H1 (cell line): ENCODE data around the gene ENOSF1. TPM values are rescaled to one million over a fixed set of nuclear protein-coding genes. Genes with fewer than 3 reads are reported as not detected.

Source experiments
- CTCF ChIA-PET: fragments of 300-600 bp; sonication (Branson Sonifier 250); formaldehyde crosslinking; loops from one replicate; lab custom pipeline; 2021; ENCODE audit not compliant: partially characterized antibody; lab: Charles Lee
- POLR2A ChIA-PET: fragments of 300-600 bp; sonication (Branson Sonifier 250); formaldehyde crosslinking; loops from one replicate; lab custom pipeline; 2021; ENCODE audit warnings: inconsistent platforms; ENCODE audit not compliant: partially characterized antibody; lab: Charles Lee
- DNase-seq, 2 experiments: peaks; one replicate each; pipeline versions ENCODE4 v3.0.0 to v3.0.0-alpha.2; 2010 to 2022; ENCODE audit warnings: low spot score in 2 of 2, low read depth in 1 of 2, mixed read lengths in 1 of 2
- FAIRE-seq: peaks from 2 replicates; lab custom pipeline; 2011; peaks lifted over from hg19 to GRCh38; lab: Jason Lieb, UNC
- H2AFZ ChIP-seq: 2 replicates; pipeline ENCODE4 v1.8.1; 2012; ENCODE audit warnings: low read length, inconsistent platforms
- H2AK5ac ChIP-seq: 2 replicates; pipeline ENCODE4 v1.6.1; 2013; ENCODE audit warnings: low read depth, low read length
- H2BK120ac ChIP-seq: replicated peaks from 2 replicates; pipeline ENCODE3; 2013; ENCODE audit warnings: low read depth, low read length, inconsistent platforms
- H2BK12ac ChIP-seq: 2 replicates; pipeline ENCODE4 v1.6.1; 2013; ENCODE audit warnings: low read depth, low read length
- H2BK15ac ChIP-seq: 2 replicates; pipeline ENCODE4 v1.6.1; 2013; ENCODE audit warnings: low read length
- H2BK20ac ChIP-seq: 2 replicates; pipeline ENCODE4 v1.6.1; 2013; ENCODE audit warnings: low read length
- H2BK5ac ChIP-seq: 2 replicates; pipeline ENCODE4 v1.6.1; 2013; ENCODE audit warnings: low read depth, low read length
- H3K14ac ChIP-seq: 2 replicates; pipeline ENCODE4 v1.6.1; 2013; ENCODE audit warnings: inconsistent platforms; ENCODE audit not compliant: insufficient read length
- H3K18ac ChIP-seq: 2 replicates; pipeline ENCODE4 v1.6.1; 2013; ENCODE audit warnings: low read length; ENCODE audit errors: extremely low read depth
- H3K23ac ChIP-seq: 2 replicates; pipeline ENCODE4 v1.6.1; 2013; ENCODE audit warnings: inconsistent platforms; ENCODE audit not compliant: insufficient read length
- H3K23me2 ChIP-seq: 2 replicates; pipeline ENCODE4 v1.6.1; 2013; ENCODE audit warnings: low read depth, low read length
- H3K27ac ChIP-seq: 2 replicates; pipeline ENCODE4 v1.6.1; 2011; ENCODE audit warnings: low read depth, low read length, inconsistent platforms
- H3K27me3 ChIP-seq, 4 experiments: replicated peaks in 1 of 4; 1 replicate in 1 of 4; 2 replicates in 3 of 4; pipeline versions ENCODE4 v1.6.1 to v1.8.1; 2011 to 2013; ENCODE audit warnings: low read length in 3 of 4, mild to moderate bottlenecking in 3 of 4, inconsistent platforms in 2 of 4, mixed read lengths in 2 of 4, moderate library complexity in 1 of 4; ENCODE audit not compliant: control insufficient read depth in 3 of 4, insufficient read depth in 3 of 4; ENCODE audit errors: extremely low read depth in 1 of 4
- H3K36me3 ChIP-seq, 4 experiments: 2 replicates each; pipeline versions ENCODE4 v1.6.1 to v1.8.1; 2011 to 2013; ENCODE audit warnings: mild to moderate bottlenecking in 4 of 4, low read length in 3 of 4, moderate library complexity in 2 of 4, control low read depth in 1 of 4, inconsistent platforms in 1 of 4; ENCODE audit not compliant: insufficient read depth in 4 of 4, control insufficient read depth in 2 of 4
- H3K4ac ChIP-seq: replicated peaks from 2 replicates; pipeline ENCODE3; 2013; ENCODE audit warnings: low read length, low read depth, mixed read lengths, inconsistent platforms; ENCODE audit not compliant: insufficient read length
- H3K4me1 ChIP-seq, 4 experiments: replicated peaks in 1 of 4; 1 replicate in 1 of 4; 2 replicates in 3 of 4; pipeline versions ENCODE4 v1.6.1 to v1.8.1; 2011 to 2013; ENCODE audit warnings: low read length in 3 of 4, inconsistent platforms in 2 of 4, mixed read lengths in 1 of 4; ENCODE audit not compliant: insufficient read depth in 4 of 4, control insufficient read depth in 3 of 4
- H3K4me2 ChIP-seq, 2 experiments: 2 replicates each; pipeline versions ENCODE4 v1.6.1 to v1.8.1; 2011 to 2013; ENCODE audit warnings: low read depth in 2 of 2, low read length in 2 of 2, control low read depth in 1 of 2, inconsistent platforms in 1 of 2, mild to moderate bottlenecking in 1 of 2; ENCODE audit not compliant: insufficient read depth in 1 of 2
- H3K4me3 ChIP-seq, 4 experiments: fragments of 200-600, 300-600 bp in 1 of 4; sonication (generic), shearing (Covaris generic), sonication (Bioruptor Twin) in 1 of 4; 2 replicates each; pipeline versions ENCODE4 v1.5.1 to v1.8.1; 2011 to 2016; ENCODE audit warnings: low read length in 4 of 4, low read depth in 3 of 4, control low read depth in 2 of 4, inconsistent platforms in 2 of 4, mild to moderate bottlenecking in 2 of 4, mixed read lengths in 1 of 4, moderate library complexity in 1 of 4; ENCODE audit not compliant: insufficient read depth in 2 of 4; ENCODE audit errors: extremely low read depth in 1 of 4
- H3K56ac ChIP-seq: replicated peaks from 2 replicates; pipeline ENCODE3; 2013; ENCODE audit warnings: low read depth, mild to moderate bottlenecking, mixed read lengths, low read length, inconsistent platforms; ENCODE audit not compliant: insufficient read length
- H3K79me1 ChIP-seq: 2 replicates; pipeline ENCODE4 v1.6.1; 2013; ENCODE audit warnings: low read depth, low read length, control low read depth
- H3K79me2 ChIP-seq, 2 experiments: 2 replicates each; pipeline versions ENCODE4 v1.6.1 to v1.8.1; 2012 to 2013; ENCODE audit warnings: low read length in 2 of 2, mild to moderate bottlenecking in 2 of 2, inconsistent platforms in 1 of 2; ENCODE audit not compliant: insufficient read depth in 2 of 2, control insufficient read depth in 1 of 2
- H3K9ac ChIP-seq, 4 experiments: replicated peaks in 1 of 4; 1 replicate in 1 of 4; 2 replicates in 3 of 4; pipeline versions ENCODE4 v1.6.1 to v1.8.1; 2011 to 2013; ENCODE audit warnings: low read depth in 3 of 4, low read length in 3 of 4, control low read depth in 2 of 4, mild to moderate bottlenecking in 2 of 4, moderate library complexity in 2 of 4, inconsistent platforms in 1 of 4; ENCODE audit errors: extremely low read depth in 1 of 4
- H3K9me3 ChIP-seq, 2 experiments: 2 replicates each; pipeline versions ENCODE4 v1.6.1 to v1.8.1; 2012 to 2013; ENCODE audit warnings: mild to moderate bottlenecking in 2 of 2, moderate library complexity in 2 of 2, control low read depth in 1 of 2, inconsistent platforms in 1 of 2, low read depth in 1 of 2, low read length in 1 of 2, mixed read lengths in 1 of 2; ENCODE audit not compliant: insufficient read depth in 2 of 2
- H4K20me1 ChIP-seq, 2 experiments: replicated peaks in 1 of 2; 2 replicates each; pipeline versions ENCODE3 to v1.8.1; 2011 to 2013; ENCODE audit warnings: inconsistent platforms in 2 of 2, low read length in 2 of 2, mild to moderate bottlenecking in 1 of 2; ENCODE audit not compliant: insufficient read depth in 2 of 2, control insufficient read depth in 1 of 2
- H4K5ac ChIP-seq: 2 replicates; pipeline ENCODE4 v1.6.1; 2013; ENCODE audit warnings: low read length, low read depth, mixed read lengths, inconsistent platforms; ENCODE audit not compliant: insufficient read length
- H4K8ac ChIP-seq: 2 replicates; pipeline ENCODE4 v1.8.0; 2013; ENCODE audit warnings: mild to moderate bottlenecking, moderate library complexity, low read length, inconsistent platforms; ENCODE audit not compliant: insufficient read depth; ENCODE audit errors: extremely low read depth
- H4K91ac ChIP-seq: replicated peaks from 2 replicates; pipeline ENCODE3; 2013; ENCODE audit warnings: low read length, mixed read lengths, inconsistent platforms; ENCODE audit not compliant: insufficient read length
- ATF3 ChIP-seq: IDR thresholded peaks from 2 replicates; pipeline ENCODE4 v1.6.1; 2011; ENCODE audit warnings: low read depth, mild to moderate bottlenecking, low read length; ENCODE audit not compliant: insufficient read depth
- CEBPB ChIP-seq: IDR thresholded peaks from 2 replicates; pipeline ENCODE4 v1.6.1; 2012; ENCODE audit warnings: low read depth, low read length
- CREB1 ChIP-seq: IDR thresholded peaks from 2 replicates; pipeline ENCODE4 v1.6.1; 2012; ENCODE audit warnings: inconsistent platforms
- GTF2F1 ChIP-seq: IDR thresholded peaks from 2 replicates; pipeline ENCODE4 v1.6.1; 2012; ENCODE audit warnings: low read depth, low read length, improper control_type of control experiment, borderline replicate concordance
- JUND ChIP-seq: IDR thresholded peaks from 2 replicates; pipeline ENCODE4 v1.6.1; 2011; ENCODE audit warnings: mild to moderate bottlenecking, improper control_type of control experiment, low read length
- KDM4A ChIP-seq: IDR thresholded peaks from one replicate; pipeline ENCODE4 v1.7.1; 2012; ENCODE audit warnings: low read depth, mild to moderate bottlenecking, moderate library complexity, low read length, inconsistent platforms; ENCODE audit not compliant: severe bottlenecking
- MAFK ChIP-seq: IDR thresholded peaks from 2 replicates; pipeline ENCODE4 v1.6.1; 2012; ENCODE audit warnings: low read depth, mild to moderate bottlenecking, improper control_type of control experiment, low read length
- NRF1 ChIP-seq: IDR thresholded peaks from 2 replicates; pipeline ENCODE4 v1.6.1; 2011; ENCODE audit warnings: mild to moderate bottlenecking, low read depth, low read length, improper control_type of control experiment
- POLR2A ChIP-seq, 2 experiments: IDR thresholded peaks; 1 replicate in 1 of 2; 2 replicates in 1 of 2; pipeline ENCODE4 v1.6.1; 2011; ENCODE audit warnings: low read depth in 2 of 2, low read length in 2 of 2, mild to moderate bottlenecking in 2 of 2; ENCODE audit errors: control extremely low read depth in 1 of 2
- POLR2AphosphoS5 ChIP-seq: IDR thresholded peaks from 2 replicates; pipeline ENCODE4 v1.6.1; 2011; ENCODE audit warnings: low read depth, low read length
- RFX5 ChIP-seq: IDR thresholded peaks from 2 replicates; pipeline ENCODE4 v1.6.1; 2011; ENCODE audit warnings: low read depth, low read length, improper control_type of control experiment, borderline replicate concordance
- SIRT6 ChIP-seq: IDR thresholded peaks from one replicate; pipeline ENCODE4 v1.7.1; 2012; ENCODE audit warnings: low read length, inconsistent platforms
- SIX5 ChIP-seq: IDR thresholded peaks from 2 replicates; pipeline ENCODE4 v1.6.1; 2011; ENCODE audit warnings: mild to moderate bottlenecking, low read depth, low read length
- SP1 ChIP-seq: IDR thresholded peaks from 2 replicates; pipeline ENCODE4 v1.6.1; 2011; ENCODE audit warnings: low read depth, low read length
- TAF1 ChIP-seq: IDR thresholded peaks from 2 replicates; pipeline ENCODE4 v1.6.1; 2011; ENCODE audit warnings: mild to moderate bottlenecking, low read depth, low read length
- WGBS, 2 experiments: shearing (Covaris generic) in 1 of 2; methylation state at CpG; one replicate each; pipeline versions ENCODE4 v1.1.6 to v1.1.7; 2013 to 2015; ENCODE audit warnings: low lambda C conversion rate in 2 of 2, mixed read lengths in 2 of 2, inconsistent platforms in 1 of 2, low coverage in 1 of 2, missing lambda C conversion rate in 1 of 2; ENCODE audit not compliant: insufficient replicate concordance in 2 of 2, insufficient coverage in 1 of 2, insufficient read length in 1 of 2; ENCODE audit errors: extremely low coverage in 1 of 2, missing lambda C conversion rate in 1 of 2; 5-methylcytosine and 5-hydroxymethylcytosine counted together
- polyA plus RNA-seq, 7 experiments: library from polyadenylated mRNA; depleted of rRNA in 3 of 7; stranded (reverse) in 5 of 7; unstranded in 2 of 7; fragments of >200 nt in 5 of 7; fragments of 200-250 nt in 2 of 7; gene quantifications; 1 replicate in 5 of 7; 2 replicates in 1 of 7; 4 replicates in 1 of 7; pipeline versions ENCODE4 v1.2.1 to v1.2.3, GENCODE V29; 2011 to 2013; ENCODE audit warnings: missing spikeins in 2 of 7, mixed read lengths in 2 of 7
- total RNA-seq: library from RNA; stranded (reverse); fragmentation: NEBNext Ultra II Directional; extraction: Animal tissue kit (Norgen Biotek cat#: 25700); gene quantifications from 2 replicates; pipeline ENCODE4 v1.2.1, GENCODE V29; 2021

Gene ENOSF1
- total and polyA plus RNA-seq, 2 of the 8 experiments (the other 6 are each of a cell fraction or from before 2014, with no cell fraction given), result 15.4 to 26.4 TPM

- CTCF ChIA-PET, result interaction anchor here (2.9 to 3.8 kb wide), 3 partner anchors 15 to 84 kb away, joined by 12 to 21 read pairs (median 18); no protein-coding TSS in a partner anchor
- H3K18ac ChIP-seq, result no peak overlapping the region
- no peak overlapping the region for H2AFZ ChIP-seq
- no peak for FAIRE-seq
- peaks cover 0 to 26% of the 10 kb centered on the region in 2 experiments; a peak in 2 of 4 replicates for H3K79me2 ChIP-seq
- H3K4me3 ChIP-seq, result no peak overlapping the region
- no peak overlapping the region for H2BK15ac ChIP-seq
- H2BK12ac ChIP-seq, result no peak overlapping the region
- 48% methylated on average over 2 of the region's 2 CpGs; no CpG with 5 or more reads in 1 of the 2 experiments for WGBS, 2 experiments
- H4K8ac ChIP-seq, result no peak overlapping the region
- H3K36me3 ChIP-seq, result peaks cover 0 to 3% (median 2%) of the 10 kb centered on the region in 4 experiments; a peak in 2 of 8 replicates
- no peak for DNase-seq
- H4K91ac ChIP-seq, result no peak overlapping the region
- H2BK20ac ChIP-seq, result no peak overlapping the region
- 0 out of 2 replicates have a peak, but pooled peaks cover 2% of the 10 kb centered on the region for H3K79me1 ChIP-seq
- no peak overlapping the region for H4K5ac ChIP-seq
- no peak overlapping the region for H3K9ac ChIP-seq
- H2AK5ac ChIP-seq, result no peak overlapping the region
- H3K4me1 ChIP-seq, result no peaks in the 10 kb centered on the region
- H3K27ac ChIP-seq, result no peak overlapping the region
- H3K4ac ChIP-seq, result no peak overlapping the region
- H3K23ac ChIP-seq, result no peak overlapping the region
- no peak overlapping the region for H3K56ac ChIP-seq
- no peaks in the 10 kb centered on the region for H4K20me1 ChIP-seq
- H3K4me2 ChIP-seq, result no peak overlapping the region
- POLR2A ChIA-PET, result no interaction called here
- H2BK5ac ChIP-seq, result no peak overlapping the region
- H3K14ac ChIP-seq, result no peak overlapping the region
- H3K27me3 ChIP-seq, result no peaks in the 10 kb centered on the region
- no peak overlapping the region for H2BK120ac ChIP-seq
- H3K23me2 ChIP-seq, result no peaks in the 10 kb centered on the region
- H3K9me3 ChIP-seq, result no peaks in the 10 kb centered on the region; a peak in 1 of 4 replicates
- TF ChIP-seq JUND (no peak), KDM4A (no peak), SIRT6 (no peak), NRF1 (no peak), SIX5 (no peak), ATF3 (no peak), RFX5 (no peak), TAF1 (no peak), GTF2F1 (no peak), POLR2A (IDR thresholded peaks at IDR 0.05; ENCODE audit: control extremely low read depth in 1 of 2, low read depth in 2 of 2, low read length in 2 of 2) (no peak), CREB1 (no peak), CEBPB (no peak), MAFK (no peak), SP1 (no peak), POLR2AphosphoS5 (no peak)
Measured at GRCh38 chr18:755506-755905, 43.1 kb upstream of the ENOSF1 start.
